ENCODE results near the gene AGMAT. TPM values are rescaled to one million over a fixed set of nuclear protein-coding genes. Genes with fewer than 3 reads are reported as not detected.

Gene AGMAT
- total RNA-seq, 6 donors from 2014 or later: 0.13 to 0.29 TPM; not detected in 4

DNA sequence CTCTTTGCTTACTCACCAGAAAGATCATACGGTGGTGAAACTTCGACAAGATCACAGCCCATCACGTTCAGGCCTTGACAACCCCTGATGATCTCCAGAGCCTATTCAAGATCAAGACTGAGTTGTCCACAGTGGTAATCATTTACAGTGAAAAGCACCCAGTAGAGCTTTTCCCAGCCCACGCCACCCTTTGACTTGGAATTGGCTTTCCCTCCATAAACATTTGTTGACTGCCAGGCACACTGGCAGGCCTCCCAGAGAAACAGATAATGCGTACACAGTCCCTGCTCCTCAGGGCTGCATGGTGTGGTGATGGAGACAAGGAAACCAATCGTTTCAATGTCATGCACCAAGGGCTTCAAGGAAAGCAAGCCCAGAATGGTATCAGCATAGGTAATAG, 10.1 kb downstream of the AGMAT start:
- Histone ChIP-seq H3K36me3 (peaks cover 0 to 16% (median 3%) of the 10 kb centered on the region in 4 donors), H3K4me1 (peaks cover 3 to 10% (median 6%) of the 10 kb centered on the region in 4 donors), H3K27me3 (no peaks in the 10 kb centered on the region), H3K4me3 (no peak overlapping the region), H3K27ac (no peak overlapping the region), H3K9me3 (no peaks in the 10 kb centered on the region)
- DNase-seq: no peak
- 80 to 96% methylated on average over 6 of the region's 6 CpGs for WGBS, 2 donors
- ATAC-seq (ENCODE audit: low FRiP score in 2 of 2): no peak
- TF ChIP-seq POLR2A (IDR thresholded peaks at IDR 0.05) (no peak), EP300 (IDR thresholded peaks at IDR 0.05) (no peak), POLR2AphosphoS5 (IDR thresholded peaks at IDR 0.05) (no peak), CTCF (IDR thresholded peaks at IDR 0.05) (no peak)

- no peak overlapping the region for H3K4me3 ChIP-seq
- no peaks in the 10 kb centered on the region for H3K4me1 ChIP-seq
- WGBS, 2 donors: 87 to 91% methylated on average over 9 of the region's 9 CpGs
- TF ChIP-seq EP300 (IDR thresholded peaks at IDR 0.05): no peak
- TF ChIP-seq POLR2AphosphoS5 (IDR thresholded peaks at IDR 0.05): no peak
- no peak for TF ChIP-seq CTCF (IDR thresholded peaks at IDR 0.05)
- TF ChIP-seq POLR2A (IDR thresholded peaks at IDR 0.05): no peak
- ATAC-seq (ENCODE audit: low FRiP score in 2 of 2) (peak in 1 of 2 donors; percentile 8), DNase-seq (no peak)
- no peaks in the 10 kb centered on the region for H3K9me3 ChIP-seq
- H3K36me3 ChIP-seq: peaks cover 4 to 29% (median 9%) of the 10 kb centered on the region in 4 donors
- H3K27me3 ChIP-seq: no peaks in the 10 kb centered on the region
- H3K27ac ChIP-seq: no peak overlapping the region
These were observed 11.4 kb downstream of the AGMAT start for GRCh38 chr1:15573477-15573876.

DNA sequence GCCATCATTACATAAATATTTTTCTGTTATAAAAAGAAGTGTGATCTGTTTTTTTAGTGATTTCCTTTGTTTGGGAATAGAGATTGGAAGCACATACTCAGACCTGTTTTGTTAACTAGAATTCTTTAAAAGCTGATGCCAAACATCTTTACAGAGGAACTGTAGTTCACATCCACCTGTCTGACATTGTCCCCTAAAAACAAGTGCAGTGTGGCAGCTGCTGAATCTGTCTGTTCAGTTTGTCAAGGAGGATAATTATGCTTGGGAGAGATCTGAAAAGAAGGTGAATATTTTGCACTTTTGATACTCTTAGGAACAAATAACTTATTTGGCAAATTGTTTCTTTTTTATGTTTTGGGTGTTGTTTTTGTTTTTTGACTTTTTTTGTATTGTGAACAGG, 13.6 kb downstream of the AGMAT start:
- TF ChIP-seq EP300 (IDR thresholded peaks at IDR 0.05) (no peak), POLR2A (IDR thresholded peaks at IDR 0.05) (no peak), CTCF (IDR thresholded peaks at IDR 0.05) (no peak)
- no peaks in the 10 kb centered on the region for H3K4me1 ChIP-seq
- H3K27me3 ChIP-seq: no peaks in the 10 kb centered on the region
- H3K36me3 ChIP-seq: peaks cover 20 to 51% (median 30%) of the 10 kb centered on the region in 4 donors
- no peaks in the 10 kb centered on the region for H3K9me3 ChIP-seq
- ATAC-seq (ENCODE audit: low FRiP score in 2 of 2): no peak
- H3K4me3 ChIP-seq: no peak overlapping the region
- H3K27ac ChIP-seq: no peak overlapping the region
- DNase-seq: no peak

- peaks cover 24 to 55% (median 34%) of the 10 kb centered on the region in 4 donors for H3K36me3 ChIP-seq
- ATAC-seq (ENCODE audit: low FRiP score in 2 of 2): no peak
These were observed 14.0 kb downstream of the AGMAT start for GRCh38 chr1:15570861-15571260.

More at GRCh38 chr1:15570861-15571260, 14.0 kb downstream of the AGMAT start:
- no peak for TF ChIP-seq EP300 (IDR thresholded peaks at IDR 0.05)
- no peak for TF ChIP-seq POLR2AphosphoS5 (IDR thresholded peaks at IDR 0.05)
- TF ChIP-seq CTCF (IDR thresholded peaks at IDR 0.05): no peak
- TF ChIP-seq POLR2A (IDR thresholded peaks at IDR 0.05): no peak
- no peak for DNase-seq
- Histone ChIP-seq H3K27me3 (no peaks in the 10 kb centered on the region), H3K4me3 (no peak overlapping the region), H3K9me3 (no peaks in the 10 kb centered on the region), H3K4me1 (no peaks in the 10 kb centered on the region), H3K27ac (no peak overlapping the region)
- WGBS, 2 donors: 86 to 91% methylated on average over 1 of the region's 1 CpG

Measured in upper lobe of left lung (tissue), 6 donors.